GM12801 (cell line): Measurements from ENCODE around the gene MGRN1.

ENCODE experiments used
- CTCF ChIP-seq: IDR thresholded peaks from one replicate; pipeline ENCODE4 v1.5.1; 2011; ENCODE audit warnings: control low read depth; ENCODE audit not compliant: insufficient read length; ENCODE audit errors: extremely low read depth

MGRN1 gene

GRCh38 chr16:4599037-4599436 lies 25.6 kb upstream of the MGRN1 start:
- TF ChIP-seq CTCF = no peak

GRCh38 chr16:4599545-4599944 lies 25.1 kb upstream of the MGRN1 start:
- TF ChIP-seq CTCF = no peak

GRCh38 chr16:4601036-4601863 lies 23.4 kb upstream of the MGRN1 start:
- no peak for TF ChIP-seq CTCF

- no peak for TF ChIP-seq CTCF
Measured at GRCh38 chr16:4601864-4602186, 22.8 kb upstream of the MGRN1 start.

- TF ChIP-seq CTCF = no peak
Measured at GRCh38 chr16:4602331-4602730, 22.3 kb upstream of the MGRN1 start.

- no peak for TF ChIP-seq CTCF
Measured at GRCh38 chr16:4603624-4604170, 20.9 kb upstream of the MGRN1 start.

- TF ChIP-seq CTCF = no peak
Measured at GRCh38 chr16:4604401-4604800, 20.2 kb upstream of the MGRN1 start.
